Glomerular visceral epithelial cell (primary cell): ENCODE results near the gene PRKN.
"Not testable (repeated sequence)": the region's sequence is repeated elsewhere in the genome, so short reads cannot be mapped to it uniquely, and the experiment has no call there.

Source experiments
- DNase-seq: peaks from one replicate; pipeline ENCODE4 v3.0.0-alpha.2; 2016; ENCODE audit errors: extremely low spot score

PRKN gene

GRCh38 chr6:161908872-161909271 is 818.7 kb downstream of the PRKN start:
- DNase-seq = no peak

- DNase-seq = no peak
Observed at GRCh38 chr6:161906571-161906970, 821.0 kb downstream of the PRKN start.

GRCh38 chr6:161903584-161904212 is 823.9 kb downstream of the PRKN start:
- no peak for DNase-seq

GRCh38 chr6:161901740-161902426 is 825.7 kb downstream of the PRKN start:
- DNase-seq = no peak

GRCh38 chr6:161894436-161894835 is 833.1 kb downstream of the PRKN start:
- DNase-seq = no peak

- DNase-seq = no peak
Observed at GRCh38 chr6:161891542-161891941, 836.0 kb downstream of the PRKN start.

GRCh38 chr6:161890832-161891297 is 836.7 kb downstream of the PRKN start:
- DNase-seq = no peak

- no peak for DNase-seq
Observed at GRCh38 chr6:161890133-161890831, 837.3 kb downstream of the PRKN start.

- no peak for DNase-seq
Observed at GRCh38 chr6:161889324-161889723, 838.2 kb downstream of the PRKN start.

GRCh38 chr6:161886545-161886944 is 841.0 kb downstream of the PRKN start:
- not testable (repeated sequence) for DNase-seq

- DNase-seq = no peak
Observed at GRCh38 chr6:161884782-161885181, 842.8 kb downstream of the PRKN start.

- no peak for DNase-seq
Observed at GRCh38 chr6:161882196-161882765, 845.3 kb downstream of the PRKN start.

GRCh38 chr6:161880056-161880455 is 847.5 kb downstream of the PRKN start:
- no peak for DNase-seq

GRCh38 chr6:161876231-161876630 is 851.3 kb downstream of the PRKN start:
- DNase-seq = no peak

- no peak for DNase-seq
Observed at GRCh38 chr6:161870236-161870901, 857.2 kb downstream of the PRKN start.

GRCh38 chr6:161869491-161869890 is 858.1 kb downstream of the PRKN start:
- DNase-seq = no peak

GRCh38 chr6:161866570-161866969 is 861.0 kb downstream of the PRKN start:
- no peak for DNase-seq

GRCh38 chr6:161861061-161861460 is 866.5 kb downstream of the PRKN start:
- not testable (repeated sequence) for DNase-seq

- no peak for DNase-seq
Observed at GRCh38 chr6:161853657-161854056, 873.9 kb downstream of the PRKN start.

GRCh38 chr6:161851486-161851885 is 876.1 kb downstream of the PRKN start:
- not testable (repeated sequence) for DNase-seq

- DNase-seq = no peak
Observed at GRCh38 chr6:161850562-161850961, 877.0 kb downstream of the PRKN start.

- DNase-seq = no peak
Observed at GRCh38 chr6:161847628-161848027, 879.9 kb downstream of the PRKN start.
